GM23338 (cell line): ENCODE data around the gene KEAP1.

Experiments
- TF ChIP-seq, protein P1 (sequence below), 2 experiments: fragments of 200-600 bp in 1 of 2; sonication (generic) in 1 of 2; conservative IDR thresholded peaks; 2 replicates each; pipeline versions ENCODE4 v1.5.1 to v1.6.1; 2016 to 2017; ENCODE audit warnings: antibody characterized with exemption in 2 of 2, low read depth in 2 of 2, mild to moderate bottlenecking in 2 of 2, moderate library complexity in 1 of 2
- TF ChIP-seq, protein P2 (sequence below): IDR thresholded peaks from one replicate; pipeline ENCODE4 v1.6.1; 2018; ENCODE audit warnings: antibody characterized with exemption; ENCODE audit not compliant: unreplicated experiment

DNA sequence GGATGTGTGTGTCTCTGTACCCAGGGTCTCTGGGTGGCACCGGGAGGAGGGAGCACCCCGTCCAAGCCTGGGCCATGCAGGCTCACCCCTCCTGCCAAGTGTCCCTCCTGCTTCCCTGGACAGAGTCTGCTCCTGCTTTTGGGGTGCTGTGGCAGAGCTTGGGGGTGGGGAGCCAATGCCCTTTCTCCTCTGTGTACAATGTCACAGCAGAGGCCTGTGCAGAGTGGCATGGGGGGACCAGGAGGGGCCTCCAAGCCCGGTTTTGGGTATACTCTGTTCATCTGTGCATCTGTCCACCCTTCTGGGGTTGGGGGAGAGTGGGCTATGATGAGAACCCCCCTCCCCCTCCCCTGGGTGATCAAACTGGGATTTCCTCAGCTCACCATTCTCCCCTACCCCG lies 49.3 kb downstream of the KEAP1 start:
- TF ChIP-seq, protein P1, sequence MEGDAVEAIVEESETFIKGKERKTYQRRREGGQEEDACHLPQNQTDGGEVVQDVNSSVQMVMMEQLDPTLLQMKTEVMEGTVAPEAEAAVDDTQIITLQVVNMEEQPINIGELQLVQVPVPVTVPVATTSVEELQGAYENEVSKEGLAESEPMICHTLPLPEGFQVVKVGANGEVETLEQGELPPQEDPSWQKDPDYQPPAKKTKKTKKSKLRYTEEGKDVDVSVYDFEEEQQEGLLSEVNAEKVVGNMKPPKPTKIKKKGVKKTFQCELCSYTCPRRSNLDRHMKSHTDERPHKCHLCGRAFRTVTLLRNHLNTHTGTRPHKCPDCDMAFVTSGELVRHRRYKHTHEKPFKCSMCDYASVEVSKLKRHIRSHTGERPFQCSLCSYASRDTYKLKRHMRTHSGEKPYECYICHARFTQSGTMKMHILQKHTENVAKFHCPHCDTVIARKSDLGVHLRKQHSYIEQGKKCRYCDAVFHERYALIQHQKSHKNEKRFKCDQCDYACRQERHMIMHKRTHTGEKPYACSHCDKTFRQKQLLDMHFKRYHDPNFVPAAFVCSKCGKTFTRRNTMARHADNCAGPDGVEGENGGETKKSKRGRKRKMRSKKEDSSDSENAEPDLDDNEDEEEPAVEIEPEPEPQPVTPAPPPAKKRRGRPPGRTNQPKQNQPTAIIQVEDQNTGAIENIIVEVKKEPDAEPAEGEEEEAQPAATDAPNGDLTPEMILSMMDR (conservative IDR thresholded peaks at IDR 0.05; ENCODE audit: low read depth in 2 of 2) = no peak
- TF ChIP-seq, protein P2, sequence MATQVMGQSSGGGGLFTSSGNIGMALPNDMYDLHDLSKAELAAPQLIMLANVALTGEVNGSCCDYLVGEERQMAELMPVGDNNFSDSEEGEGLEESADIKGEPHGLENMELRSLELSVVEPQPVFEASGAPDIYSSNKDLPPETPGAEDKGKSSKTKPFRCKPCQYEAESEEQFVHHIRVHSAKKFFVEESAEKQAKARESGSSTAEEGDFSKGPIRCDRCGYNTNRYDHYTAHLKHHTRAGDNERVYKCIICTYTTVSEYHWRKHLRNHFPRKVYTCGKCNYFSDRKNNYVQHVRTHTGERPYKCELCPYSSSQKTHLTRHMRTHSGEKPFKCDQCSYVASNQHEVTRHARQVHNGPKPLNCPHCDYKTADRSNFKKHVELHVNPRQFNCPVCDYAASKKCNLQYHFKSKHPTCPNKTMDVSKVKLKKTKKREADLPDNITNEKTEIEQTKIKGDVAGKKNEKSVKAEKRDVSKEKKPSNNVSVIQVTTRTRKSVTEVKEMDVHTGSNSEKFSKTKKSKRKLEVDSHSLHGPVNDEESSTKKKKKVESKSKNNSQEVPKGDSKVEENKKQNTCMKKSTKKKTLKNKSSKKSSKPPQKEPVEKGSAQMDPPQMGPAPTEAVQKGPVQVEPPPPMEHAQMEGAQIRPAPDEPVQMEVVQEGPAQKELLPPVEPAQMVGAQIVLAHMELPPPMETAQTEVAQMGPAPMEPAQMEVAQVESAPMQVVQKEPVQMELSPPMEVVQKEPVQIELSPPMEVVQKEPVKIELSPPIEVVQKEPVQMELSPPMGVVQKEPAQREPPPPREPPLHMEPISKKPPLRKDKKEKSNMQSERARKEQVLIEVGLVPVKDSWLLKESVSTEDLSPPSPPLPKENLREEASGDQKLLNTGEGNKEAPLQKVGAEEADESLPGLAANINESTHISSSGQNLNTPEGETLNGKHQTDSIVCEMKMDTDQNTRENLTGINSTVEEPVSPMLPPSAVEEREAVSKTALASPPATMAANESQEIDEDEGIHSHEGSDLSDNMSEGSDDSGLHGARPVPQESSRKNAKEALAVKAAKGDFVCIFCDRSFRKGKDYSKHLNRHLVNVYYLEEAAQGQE = no peak
